HepG2 (cell line): ENCODE data around the gene NAP1L4. TPM values are rescaled to one million over a fixed set of nuclear protein-coding genes. Genes with fewer than 3 reads are reported as not detected.

ENCODE experiments used
- ATAC-seq: fragments of 200-7000 bp; cut with Tn5 transposase; 3 replicates; pipeline ENCODE4 v1.9.1; 2020; ENCODE audit warnings: mild to moderate bottlenecking, moderate library complexity
- BruUV-seq: library from RNA; stranded (reverse); fragments of 400-500 nt; replicated peaks from 2 replicates; lab custom pipeline; 2021; lab: Mats Ljungman, UMichigan
- CTCF ChIA-PET: fragments of 300-600 bp; formaldehyde crosslinking; extraction: SDS; loops from one replicate; lab custom pipeline; 2021; ENCODE audit warnings: low total read pairs, inconsistent platforms, low intra/inter-chr PET ratio; lab: Yijun Ruan, JAX
- POLR2A ChIA-PET: fragments of 350-600 bp; sonication (Branson Sonifier 250); formaldehyde crosslinking; loops from one replicate; lab custom pipeline; 2020; ENCODE audit warnings: antibody characterized with exemption, inconsistent platforms; lab: Yijun Ruan, JAX
- DNase-seq: peaks from one replicate; pipeline ENCODE4 v3.0.0-alpha.2; 2015; ENCODE audit warnings: low spot score
- FAIRE-seq: peaks from 3 replicates; lab custom pipeline; 2011; peaks lifted over from hg19 to GRCh38; lab: Jason Lieb, UNC
- H2AFZ ChIP-seq: one replicate; pipeline ENCODE4 v1.6.1; 2011; ENCODE audit warnings: low read length, inconsistent platforms
- H3K27ac ChIP-seq: fragments of 300-600 bp; 3 replicates; pipeline ENCODE4 v1.8.0; 2011; ENCODE audit warnings: mixed run types, mild to moderate bottlenecking, mixed read lengths, low read length, inconsistent platforms; ENCODE audit not compliant: insufficient read depth; ENCODE audit errors: extremely low read length
- H3K27me3 ChIP-seq, 2 experiments: fragments of 200-600 bp in 1 of 2; 2 replicates in 1 of 2; 3 replicates in 1 of 2; pipeline versions ENCODE4 v1.6.0 to v1.8.0; 2011; ENCODE audit warnings: low read length in 2 of 2, mild to moderate bottlenecking in 2 of 2, moderate library complexity in 2 of 2, inconsistent platforms in 1 of 2; ENCODE audit not compliant: insufficient read depth in 2 of 2, control insufficient read depth in 1 of 2
- H3K36me3 ChIP-seq, 2 experiments: fragments of 200-600 bp in 1 of 2; replicated peaks in 1 of 2; 2 replicates in 1 of 2; 3 replicates in 1 of 2; pipeline versions ENCODE4 v1.5.1 to v1.8.0; 2011; ENCODE audit warnings: low read length in 2 of 2, inconsistent platforms in 1 of 2; ENCODE audit not compliant: insufficient read depth in 2 of 2, control insufficient read depth in 1 of 2
- H3K4me1 ChIP-seq: 2 replicates; pipeline ENCODE4 v1.5.1; 2012; ENCODE audit warnings: low read length, inconsistent platforms; ENCODE audit not compliant: insufficient read depth
- H3K4me2 ChIP-seq: 2 replicates; pipeline ENCODE4 v1.6.0; 2011; ENCODE audit warnings: low read depth, low read length, inconsistent platforms
- H3K4me3 ChIP-seq, 3 experiments: fragments of 200-600 bp in 1 of 3; sonication (generic), shearing (Covaris generic) in 1 of 3; replicated peaks in 1 of 3; 2 replicates each; pipeline ENCODE4 v1.5.1; 2011 to 2016; ENCODE audit warnings: low read length in 3 of 3, inconsistent platforms in 2 of 3, low read depth in 2 of 3, mild to moderate bottlenecking in 2 of 3, control low read depth in 1 of 3, mixed read lengths in 1 of 3; ENCODE audit not compliant: insufficient read depth in 1 of 3
- H3K79me2 ChIP-seq: one replicate; pipeline ENCODE4 v1.6.1; 2011; ENCODE audit warnings: low read length, inconsistent platforms; ENCODE audit not compliant: insufficient read depth
- H3K9ac ChIP-seq: 2 replicates; pipeline ENCODE4 v1.6.0; 2011; ENCODE audit warnings: mild to moderate bottlenecking, low read depth, low read length, inconsistent platforms; ENCODE audit not compliant: insufficient read depth
- H3K9me3 ChIP-seq: 2 replicates; pipeline ENCODE4 v1.5.1; 2012; ENCODE audit warnings: mild to moderate bottlenecking, low read length
- H4K20me1 ChIP-seq: 2 replicates; pipeline ENCODE4 v1.6.0; 2011; ENCODE audit warnings: inconsistent platforms, mild to moderate bottlenecking, low read length, moderate library complexity; ENCODE audit not compliant: insufficient read depth
- DMAP1 ChIP-seq: IDR thresholded peaks from 2 replicates; pipeline ENCODE4 v1.6.1; 2016
- HMGA1 ChIP-seq: sonication (generic); formaldehyde crosslinking; conservative IDR thresholded peaks from 2 replicates; pipeline ENCODE4 v1.4.0; 2020; ENCODE audit warnings: missing genetic modification reagents
- HNF4G ChIP-seq, 2 experiments: sonication (generic) in 1 of 2; formaldehyde crosslinking in 1 of 2; IDR thresholded peaks; 2 replicates each; pipeline versions ENCODE4 v1.4.0 to v1.6.1; 2011 to 2020; ENCODE audit warnings: borderline replicate concordance in 2 of 2, low read depth in 2 of 2, mild to moderate bottlenecking in 2 of 2, low read length in 1 of 2, missing genetic modification reagents in 1 of 2, moderate library complexity in 1 of 2
- KAT2B ChIP-seq: fragments of 150-350 bp; IDR thresholded peaks from 2 replicates; pipeline ENCODE4 v1.6.1; 2014; ENCODE audit warnings: low read depth, low read length, borderline replicate concordance
- LCORL ChIP-seq, 2 experiments: fragments of 450-650 bp in 1 of 2; sonication (generic) in 1 of 2; formaldehyde crosslinking in 1 of 2; IDR thresholded peaks; 2 replicates each; pipeline versions ENCODE4 v1.5.0 to v1.6.1; 2017 to 2020; ENCODE audit warnings: antibody characterized with exemption in 1 of 2, missing genetic modification reagents in 1 of 2
- TEAD3 ChIP-seq: optimal IDR thresholded peaks from 2 replicates; pipeline ENCODE3; 2016; ENCODE audit warnings: borderline replicate concordance
- ZKSCAN1 ChIP-seq: fragments of 150-350 bp; IDR thresholded peaks from 2 replicates; pipeline ENCODE4 v1.6.1; 2014; ENCODE audit warnings: low read length
- ZNF34 ChIP-seq: sonication (generic); formaldehyde crosslinking; IDR thresholded peaks from 2 replicates; pipeline ENCODE4 v1.4.0; 2020; ENCODE audit warnings: mild to moderate bottlenecking, missing genetic modification reagents, borderline replicate concordance
- ZNF546 ChIP-seq: sonication (generic); formaldehyde crosslinking; conservative IDR thresholded peaks from 2 replicates; pipeline ENCODE4 v1.8.1; 2023; ENCODE audit warnings: mild to moderate bottlenecking, missing genetic modification reagents
- WGBS: methylation state at CpG from one replicate; pipeline ENCODE4 v1.1.6; 2017; ENCODE audit warnings: low lambda C conversion rate; 5-methylcytosine and 5-hydroxymethylcytosine counted together
- in situ Hi-C: cut with HindIII; loops from 2 replicates; pipeline ENCODE4 v1.10.0; 2017; ENCODE audit warnings: low pct_unique_long_range_greater_than_20kb; ENCODE audit not compliant: extremely low pct_ligation_motif_present
- intact Hi-C: fragments of 100-400 bp; cut with micrococcal nuclease; formaldehyde crosslinking; loops from one replicate; pipeline ENCODE4 v1.10.0; 2022; ENCODE audit not compliant: unreplicated experiment
- polyA plus RNA-seq, 8 experiments: library from polyadenylated mRNA; depleted of rRNA in 3 of 8; stranded (reverse) in 7 of 8; unstranded in 1 of 8; fragments of >200 nt; fragmentation: Illumina TruSeq in 4 of 8; extraction: Trizol in 4 of 8; gene quantifications; 2 replicates each; pipeline versions ENCODE4 v1.2.1 to v1.2.3, GENCODE V29; 2011 to 2016; ENCODE audit warnings: low read depth in 4 of 8, missing spikeins in 1 of 8, mixed read lengths in 1 of 8; ENCODE audit not compliant: insufficient read depth in 1 of 8
- total RNA-seq, 5 experiments: library from RNA; depleted of rRNA; stranded (reverse); fragments of >200 nt; fragmentation: Illumina TruSeq; extraction: Trizol; gene quantifications; 2 replicates each; pipeline ENCODE4 v1.2.3, GENCODE V29; 2016; ENCODE audit warnings: low read depth in 1 of 5

NAP1L4 gene
- total and polyA plus RNA-seq, 2 of the 13 experiments (the other 11 are each of a cell fraction or from before 2014, with no cell fraction given): 64.0 to 186 TPM

DNA sequence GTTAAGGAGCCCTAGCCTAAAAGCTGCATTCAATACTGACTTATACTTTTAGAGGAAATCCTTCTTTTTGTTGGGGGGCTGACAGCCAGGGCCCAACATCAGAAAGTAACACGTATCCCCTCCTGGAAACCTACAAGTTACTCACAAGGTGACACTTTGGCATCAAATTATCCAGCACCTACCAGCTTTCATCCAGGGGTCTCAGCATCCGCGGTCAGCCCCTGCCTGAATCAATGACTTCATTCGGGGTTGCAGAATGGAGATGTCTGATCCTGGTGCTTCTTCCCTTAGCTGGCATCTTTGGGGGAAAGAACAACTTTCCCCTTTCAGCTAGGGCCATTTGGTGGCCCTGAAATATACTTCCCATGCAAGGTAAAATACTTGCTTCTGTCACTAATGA is 5.3 kb upstream of the NAP1L4 start (continued):
- no peak for TF ChIP-seq HNF4G (IDR thresholded peaks at IDR 0.05; ENCODE audit: borderline replicate concordance, low read depth, low read length)
- no peak for TF ChIP-seq HNF4G (CRISPR knock-in tag; IDR thresholded peaks at IDR 0.05; ENCODE audit: borderline replicate concordance, low read depth)
- TF ChIP-seq TEAD3 (CRISPR knock-in tag): no peak

DNA sequence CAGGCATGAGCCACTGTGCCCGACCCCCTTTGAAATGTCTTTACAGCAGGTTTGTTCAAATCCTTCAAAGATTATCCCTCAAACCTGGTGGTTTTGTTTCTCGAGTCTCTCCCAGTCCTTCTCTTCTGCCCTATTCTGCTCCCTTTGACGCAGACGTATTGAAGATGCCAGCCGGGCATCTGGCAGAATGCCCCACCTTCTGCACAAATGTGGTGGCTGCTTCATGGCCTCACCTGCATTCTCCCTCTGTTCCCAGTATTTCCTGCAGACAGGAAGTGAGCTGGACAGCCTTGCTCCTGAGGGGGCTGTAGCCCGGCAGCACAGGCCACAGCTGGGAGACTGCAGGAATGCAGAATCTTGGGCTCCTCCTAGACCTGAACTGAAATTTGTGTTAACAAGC is 4.8 kb upstream of the NAP1L4 start:
- intact Hi-C loops (no loop called here), in situ Hi-C loops (no loop called here)
- POLR2A ChIA-PET: no interaction called here
- Histone ChIP-seq H3K79me2 (no peaks in the 10 kb centered on the region), H3K36me3 (peaks cover 10 to 20% of the 10 kb centered on the region in 2 experiments; a peak in 3 of 5 replicates), H3K4me3 (no peak overlapping the region), H3K27ac (no peak overlapping the region), H3K4me2 (no peak overlapping the region), H3K27me3 (no peaks in the 10 kb centered on the region), H2AFZ (no peak overlapping the region), H3K4me1 (no peaks in the 10 kb centered on the region), H3K9me3 (no peaks in the 10 kb centered on the region), H3K9ac (no peak overlapping the region), H4K20me1 (no peaks in the 10 kb centered on the region)
- DNase-seq (no peak), FAIRE-seq (no peak), ATAC-seq (no peak)
- CTCF ChIA-PET: no interaction called here
- whole genome bisulfite sequencing: 91% methylated on average over 6 of the region's 6 CpGs
- TF ChIP-seq KAT2B: no peak
- no peak for TF ChIP-seq ZNF34
- no peak for TF ChIP-seq ZKSCAN1
- TF ChIP-seq HMGA1: no peak
- no peak for TF ChIP-seq ZNF546
- no peak for TF ChIP-seq DMAP1 (CRISPR knock-in tag)
- TF ChIP-seq LCORL (IDR thresholded peaks at IDR 0.05): no peak
- TF ChIP-seq LCORL (CRISPR knock-in tag; IDR thresholded peaks at IDR 0.05): no peak
- BruUV-seq: no TSS peak
